LNCAP (cell line): ENCODE data around the gene LYPD3.

ENCODE experiments used
- TF ChIP-seq, protein P1 (sequence below): fragments of 450-650 bp; IDR thresholded peaks from 2 replicates; pipeline ENCODE4 v1.5.1; 2017; ENCODE audit warnings: mild to moderate bottlenecking

LYPD3 gene

DNA sequence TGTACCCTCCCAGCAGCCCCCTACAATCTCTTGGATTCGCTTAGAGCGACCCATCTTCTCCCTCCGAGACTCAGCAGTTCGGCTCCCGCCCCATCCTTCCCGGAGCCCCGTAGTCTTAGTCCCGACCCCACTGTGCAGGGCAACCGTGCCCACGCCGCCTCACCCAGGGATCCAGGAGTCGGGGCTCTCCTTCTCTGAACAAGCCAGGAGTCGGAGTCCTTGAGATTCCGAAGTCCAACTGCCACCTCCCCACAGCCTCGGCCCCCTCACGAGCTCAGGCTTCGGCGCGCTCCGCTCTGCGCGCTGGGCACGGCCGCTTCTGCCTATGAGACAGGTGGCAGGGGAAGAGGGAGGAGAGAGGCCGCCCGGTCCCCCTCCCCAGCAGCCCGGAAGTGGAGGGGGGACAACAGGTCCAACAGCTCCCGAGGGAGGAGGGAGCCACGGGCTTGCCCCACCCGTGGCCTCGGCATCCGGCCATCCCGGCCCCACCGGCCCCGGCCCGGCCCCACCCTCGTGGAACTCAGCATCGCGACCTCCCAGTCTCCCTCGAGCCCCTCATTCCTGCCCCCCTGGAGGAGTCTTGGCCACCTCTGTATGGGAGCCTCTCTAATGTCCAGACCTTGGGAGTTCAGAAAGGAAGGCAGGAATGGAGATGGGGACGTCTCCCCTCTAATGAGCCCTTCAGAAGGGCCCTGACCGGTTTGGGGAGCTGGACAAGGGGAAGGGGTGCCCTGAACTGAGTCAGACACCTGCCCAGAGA, 39.2 kb upstream of the LYPD3 start, which contains the start of gene PHLDB3:
TSS of gene PHLDB3 (minus strand) at position 321 of the 760 bp plus-strand sequence. CDS start 628 bp downstream, outside the sequence.
- TF ChIP-seq, protein P1, sequence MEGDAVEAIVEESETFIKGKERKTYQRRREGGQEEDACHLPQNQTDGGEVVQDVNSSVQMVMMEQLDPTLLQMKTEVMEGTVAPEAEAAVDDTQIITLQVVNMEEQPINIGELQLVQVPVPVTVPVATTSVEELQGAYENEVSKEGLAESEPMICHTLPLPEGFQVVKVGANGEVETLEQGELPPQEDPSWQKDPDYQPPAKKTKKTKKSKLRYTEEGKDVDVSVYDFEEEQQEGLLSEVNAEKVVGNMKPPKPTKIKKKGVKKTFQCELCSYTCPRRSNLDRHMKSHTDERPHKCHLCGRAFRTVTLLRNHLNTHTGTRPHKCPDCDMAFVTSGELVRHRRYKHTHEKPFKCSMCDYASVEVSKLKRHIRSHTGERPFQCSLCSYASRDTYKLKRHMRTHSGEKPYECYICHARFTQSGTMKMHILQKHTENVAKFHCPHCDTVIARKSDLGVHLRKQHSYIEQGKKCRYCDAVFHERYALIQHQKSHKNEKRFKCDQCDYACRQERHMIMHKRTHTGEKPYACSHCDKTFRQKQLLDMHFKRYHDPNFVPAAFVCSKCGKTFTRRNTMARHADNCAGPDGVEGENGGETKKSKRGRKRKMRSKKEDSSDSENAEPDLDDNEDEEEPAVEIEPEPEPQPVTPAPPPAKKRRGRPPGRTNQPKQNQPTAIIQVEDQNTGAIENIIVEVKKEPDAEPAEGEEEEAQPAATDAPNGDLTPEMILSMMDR = no peak

DNA sequence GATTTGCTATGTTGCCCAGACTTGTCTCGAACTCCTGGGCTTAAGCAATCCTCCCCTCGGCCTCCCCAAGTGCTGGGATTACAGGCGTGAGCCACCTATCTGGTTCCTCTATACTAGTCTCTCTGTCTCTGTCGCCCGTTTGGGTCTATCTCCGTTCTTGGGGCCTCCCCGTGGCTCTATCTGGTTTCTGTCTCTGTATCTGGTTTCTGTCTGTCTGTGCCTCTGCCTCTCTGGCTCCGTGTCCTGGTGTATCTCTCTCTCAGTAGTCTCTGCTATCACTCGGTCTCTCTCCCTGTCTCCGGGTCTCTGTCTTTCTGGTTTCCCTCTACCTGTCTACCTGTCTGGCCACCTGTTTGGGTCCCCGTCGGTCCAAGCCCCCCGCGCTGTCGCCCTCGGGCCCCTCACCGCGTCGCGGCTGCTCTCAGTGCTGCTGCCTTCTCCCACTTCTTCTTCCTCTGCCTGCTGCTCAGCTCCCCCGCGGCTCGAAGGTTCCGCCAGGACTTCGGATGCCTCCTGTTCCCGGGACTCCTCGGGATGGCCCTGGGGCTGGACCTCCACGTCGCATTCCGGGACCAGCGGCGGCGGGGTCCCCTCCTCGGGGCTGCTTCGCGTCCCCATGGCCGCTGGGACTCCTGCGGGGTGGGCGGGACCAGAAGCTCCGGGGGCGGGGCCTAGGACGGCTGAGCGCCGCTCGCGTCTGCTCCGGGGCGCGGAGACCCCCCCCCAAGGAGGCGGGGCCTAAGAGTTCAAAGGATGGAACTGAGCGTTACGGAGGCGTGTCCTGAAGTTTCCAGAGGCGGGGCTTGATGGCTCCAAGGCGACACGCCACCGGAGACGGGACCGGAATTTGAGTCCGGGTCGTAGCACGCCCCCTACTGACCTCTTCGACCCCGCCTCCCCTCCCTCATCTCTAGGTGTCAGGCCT, 38.4 kb upstream of the LYPD3 start:
- TF ChIP-seq, protein P1 = 0 out of 2 replicates have a peak, but pooled peaks have one; percentile 29

DNA sequence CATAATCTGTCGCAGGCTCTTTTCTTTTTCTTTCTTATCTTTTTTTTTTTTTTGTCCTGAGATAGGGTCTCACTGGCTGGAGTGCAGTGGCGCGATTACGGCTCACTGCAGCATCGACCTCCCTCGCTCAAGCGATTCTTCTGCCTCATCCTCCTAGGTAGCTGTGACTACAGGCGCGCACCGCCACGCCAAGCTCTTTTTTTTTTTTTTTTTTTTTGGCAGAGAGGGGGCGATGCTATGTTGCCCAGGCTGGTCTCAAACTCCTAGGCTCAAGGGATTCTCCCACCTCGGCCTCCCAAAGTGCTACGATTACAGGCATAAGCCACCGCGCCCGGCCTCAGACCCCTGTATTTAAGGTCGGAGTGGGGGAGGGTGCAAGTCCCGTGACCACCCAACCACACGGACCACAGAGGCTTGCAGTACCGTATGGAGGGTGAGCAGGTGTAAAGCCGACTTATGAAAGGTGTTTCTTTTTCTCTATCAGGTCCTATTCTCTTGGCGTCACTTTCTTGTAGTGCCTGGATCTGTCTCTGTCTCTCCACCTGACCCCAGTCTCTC, 37.1 kb upstream of the LYPD3 start:
- TF ChIP-seq, protein P1 = no peak

DNA sequence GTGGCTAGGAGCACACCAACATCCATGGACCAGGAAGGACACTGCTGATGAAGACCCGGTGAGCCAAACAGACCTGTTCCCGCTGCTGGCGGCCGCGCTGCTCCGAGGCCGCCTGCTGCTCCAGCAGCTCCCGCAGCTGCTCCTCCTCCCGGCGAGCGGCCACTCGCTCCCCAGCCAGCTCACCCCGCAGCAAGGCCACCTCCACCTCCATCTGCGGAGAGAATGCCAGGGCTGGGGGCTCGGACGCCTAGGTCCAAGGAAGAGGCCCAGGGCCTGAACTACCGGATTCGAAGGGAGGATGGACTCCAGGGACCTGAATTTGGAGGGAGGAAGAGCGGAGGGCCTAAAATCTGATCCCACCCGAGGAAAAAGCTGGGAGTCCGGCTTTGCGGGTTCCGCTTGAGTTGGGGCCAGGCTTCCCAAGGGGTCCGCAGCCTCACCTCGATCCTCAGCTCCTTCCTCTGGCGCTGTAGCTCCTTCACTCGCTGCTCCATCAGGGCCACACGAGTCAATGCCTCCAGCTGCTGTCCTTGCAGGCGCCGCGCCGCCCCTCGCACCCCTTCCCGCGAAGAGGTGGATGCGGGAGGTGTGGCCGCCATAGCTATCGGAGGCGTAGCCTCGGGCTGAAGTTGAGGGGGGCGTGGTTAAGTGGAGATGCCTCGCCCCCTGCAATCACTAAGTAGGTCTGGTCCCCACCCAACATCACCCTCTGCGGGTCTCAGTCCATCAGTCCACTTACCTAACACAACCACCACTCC, 36.4 kb upstream of the LYPD3 start:
- TF ChIP-seq, protein P1 = no peak

DNA sequence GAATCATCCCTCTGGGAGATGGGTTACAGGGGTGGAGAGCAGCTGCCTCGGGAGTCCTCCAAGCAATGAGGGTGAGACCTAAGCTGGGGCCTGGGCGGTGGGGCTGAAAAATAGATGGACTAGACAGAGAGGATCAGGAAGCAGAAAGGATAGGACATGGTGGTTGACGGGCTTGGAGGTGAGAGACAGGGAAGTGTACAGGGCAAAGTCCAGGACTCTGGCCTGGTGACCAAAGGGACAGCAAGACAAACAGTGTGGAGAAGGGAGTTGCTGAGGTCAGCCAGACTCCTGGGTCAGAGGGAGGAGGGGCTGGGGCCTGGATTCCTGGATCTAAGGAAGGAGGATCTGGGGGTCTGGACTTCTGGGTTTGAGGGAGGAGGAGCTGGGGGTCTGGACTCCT, 33.6 kb upstream of the LYPD3 start:
- TF ChIP-seq, protein P1 = no peak

DNA sequence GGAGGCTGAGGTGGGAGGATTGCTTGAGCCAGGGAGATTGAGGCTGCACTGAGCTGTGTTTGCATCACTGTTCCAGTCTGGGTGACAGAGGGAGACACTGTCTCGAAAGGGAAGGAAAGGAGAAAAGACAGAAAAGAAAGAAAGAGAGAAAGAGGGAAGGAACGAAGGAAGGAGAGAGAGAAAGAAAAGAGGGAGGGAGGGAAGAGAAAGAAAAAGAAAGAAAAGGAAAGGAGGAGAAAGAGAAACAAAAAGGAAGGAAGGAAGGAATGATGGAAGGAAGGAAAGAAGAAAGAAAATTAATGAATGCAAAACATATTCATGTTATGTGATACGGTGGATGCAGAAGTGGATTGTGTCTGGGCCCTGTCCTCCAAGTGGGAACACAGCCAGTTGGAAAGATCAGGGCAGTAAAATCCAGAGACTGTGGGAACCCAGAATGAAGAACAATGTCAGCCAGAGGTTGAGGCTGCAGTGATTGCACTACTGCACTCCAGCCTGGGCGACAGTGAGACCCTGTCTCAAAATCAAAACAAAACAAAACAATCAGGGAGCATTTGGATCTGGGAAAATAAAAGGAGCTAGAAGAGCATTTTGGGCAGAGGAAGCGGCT, 32.9 kb upstream of the LYPD3 start:
- TF ChIP-seq, protein P1 = no peak
